RPMI7951 (cell line): ENCODE results near the gene SELENOM. TPM values are rescaled to one million over a fixed set of nuclear protein-coding genes. Genes with fewer than 3 reads are reported as not detected.
A peak's percentile ranks its signal among the peaks of the same experiment; 100 is the strongest.
"Not testable (repeated sequence)": the region's sequence is repeated elsewhere in the genome, so short reads cannot be mapped to it uniquely, and the experiment has no call there.

Source experiments
- DNase-seq: peaks from one replicate; pipeline ENCODE4 v3.0.0-alpha.2; 2012; ENCODE audit warnings: low read depth
- total RNA-seq: library from RNA; depleted of rRNA; stranded (reverse); fragments of >200 nt; shearing (Covaris generic); gene quantifications from 2 replicates; pipeline ENCODE4 v1.2.3, GENCODE V29; 2014

Gene SELENOM
- total RNA-seq, 1 experiment from 2014 or later, result 28.1 TPM

GRCh38 chr22:31105282-31105929 is 2.0 kb downstream of the SELENOM start:
- no peak for DNase-seq

GRCh38 chr22:31104869-31105268 is 2.5 kb downstream of the SELENOM start:
- no peak for DNase-seq

GRCh38 chr22:31103899-31104694 is 3.3 kb downstream of the SELENOM start:
- no peak for DNase-seq

GRCh38 chr22:31103111-31103510 is 4.3 kb downstream of the SELENOM start:
- DNase-seq, result no peak

GRCh38 chr22:31102441-31103081 is 4.8 kb downstream of the SELENOM start:
- DNase-seq, result peak; percentile 87

GRCh38 chr22:31100762-31101525 is 6.4 kb downstream of the SELENOM start:
- DNase-seq, result no peak

GRCh38 chr22:31099841-31100761 is 7.3 kb downstream of the SELENOM start:
- DNase-seq, result no peak

GRCh38 chr22:31099386-31099785 is 8.0 kb downstream of the SELENOM start:
- no peak for DNase-seq

GRCh38 chr22:31098632-31099110 is 8.7 kb downstream of the SELENOM start:
- DNase-seq, result no peak

- DNase-seq, result no peak
These were observed 9.3 kb downstream of the SELENOM start for GRCh38 chr22:31097941-31098631.

- not testable (repeated sequence) for DNase-seq
These were observed 9.8 kb downstream of the SELENOM start for GRCh38 chr22:31097539-31097938.

GRCh38 chr22:31096657-31097279 is 10.6 kb downstream of the SELENOM start:
- no peak for DNase-seq

GRCh38 chr22:31095637-31096249 is 11.6 kb downstream of the SELENOM start:
- DNase-seq, result no peak

- no peak for DNase-seq
These were observed 12.6 kb downstream of the SELENOM start for GRCh38 chr22:31094741-31095140.

- no peak for DNase-seq
These were observed 13.3 kb downstream of the SELENOM start for GRCh38 chr22:31094021-31094551.

GRCh38 chr22:31093086-31093850 is 14.1 kb downstream of the SELENOM start:
- DNase-seq, result no peak

GRCh38 chr22:31092161-31092560 is 15.2 kb downstream of the SELENOM start:
- DNase-seq, result no peak
